GM18861 (cell line): ENCODE results near the gene DICER1.

Experiments
- ATAC-seq: cut with Tn5 transposase; IDR thresholded peaks from one replicate; pipeline ENCODE4 v1.9.1; 2021; ENCODE audit not compliant: unreplicated experiment

The DICER1 gene

DNA sequence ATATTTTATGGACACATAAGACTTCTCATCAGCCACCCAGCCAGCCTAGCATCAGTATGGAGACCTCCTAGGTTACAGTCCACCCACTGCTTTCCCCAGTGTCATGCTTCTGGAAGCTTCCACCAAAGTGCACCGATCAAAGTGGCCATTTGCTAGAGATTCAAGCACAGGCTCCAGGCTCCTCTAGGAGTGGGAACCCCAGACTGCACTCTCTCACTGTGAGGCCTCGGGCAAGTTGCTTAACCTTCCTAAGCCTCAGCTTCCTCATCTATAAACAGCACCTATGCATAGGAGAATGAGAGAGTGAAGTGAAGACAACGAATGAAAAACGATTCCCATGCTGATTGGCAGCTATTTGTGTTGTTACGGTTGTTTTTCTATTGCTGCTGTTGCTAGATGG, 94.4 kb downstream of the DICER1 start:
- no peak for ATAC-seq

DNA sequence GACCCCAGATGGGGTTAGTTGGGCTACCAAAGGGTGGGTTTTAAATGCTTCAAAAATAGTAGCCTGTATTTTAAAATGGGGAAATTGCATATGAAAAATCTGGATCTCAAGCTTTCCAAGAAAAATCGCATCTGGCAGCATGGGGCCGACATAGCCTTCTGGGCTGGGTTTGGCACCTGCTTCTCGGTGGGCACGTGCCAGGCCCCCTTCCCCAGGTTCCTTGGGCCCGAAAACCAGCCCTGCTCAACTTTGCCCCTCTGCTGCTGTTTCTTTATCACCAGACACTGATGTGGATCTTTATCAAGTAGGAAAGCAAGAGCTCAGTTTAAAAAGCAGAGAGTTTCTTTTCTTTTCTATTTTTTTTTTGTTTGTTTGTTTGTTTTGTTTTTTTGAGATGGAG, 95.1 kb downstream of the DICER1 start:
- no peak for ATAC-seq

DNA sequence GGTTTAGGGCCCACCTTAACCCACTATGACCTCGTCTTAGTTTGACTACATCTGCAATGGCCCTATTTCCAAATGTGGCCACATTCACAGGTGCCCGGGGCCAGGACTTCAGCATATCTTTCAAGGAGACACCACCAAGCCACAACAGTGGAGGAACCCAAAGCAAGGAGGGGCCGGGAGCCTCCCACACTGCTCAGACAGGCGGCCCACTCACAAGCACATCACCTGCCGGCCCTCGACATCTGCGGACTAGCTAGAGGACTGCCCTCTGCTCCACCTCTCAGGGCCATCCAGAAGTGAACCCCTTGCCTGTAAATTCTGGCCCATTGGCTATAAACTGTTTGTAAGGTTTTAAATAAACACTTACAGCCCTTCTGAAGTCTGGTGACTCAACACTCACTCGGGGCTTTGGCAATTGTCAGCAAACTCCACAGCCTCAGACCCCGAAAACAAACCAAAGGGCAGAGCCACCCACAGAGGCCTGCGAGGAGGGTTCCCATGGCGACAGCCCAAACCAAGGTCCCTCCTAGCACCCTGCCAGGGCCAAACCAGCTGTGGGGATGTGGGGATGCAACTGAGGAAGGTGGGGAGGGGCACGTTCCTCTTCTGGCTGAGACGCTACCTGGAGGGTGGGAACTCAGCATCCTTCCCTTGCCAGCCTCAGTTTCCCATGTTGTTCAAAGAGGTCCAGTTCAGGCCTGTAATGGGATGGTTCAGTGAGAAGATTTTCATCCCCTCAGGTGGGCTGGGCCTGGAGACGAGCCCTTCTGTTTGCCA, 95.8 kb downstream of the DICER1 start:
- ATAC-seq = no peak

DNA sequence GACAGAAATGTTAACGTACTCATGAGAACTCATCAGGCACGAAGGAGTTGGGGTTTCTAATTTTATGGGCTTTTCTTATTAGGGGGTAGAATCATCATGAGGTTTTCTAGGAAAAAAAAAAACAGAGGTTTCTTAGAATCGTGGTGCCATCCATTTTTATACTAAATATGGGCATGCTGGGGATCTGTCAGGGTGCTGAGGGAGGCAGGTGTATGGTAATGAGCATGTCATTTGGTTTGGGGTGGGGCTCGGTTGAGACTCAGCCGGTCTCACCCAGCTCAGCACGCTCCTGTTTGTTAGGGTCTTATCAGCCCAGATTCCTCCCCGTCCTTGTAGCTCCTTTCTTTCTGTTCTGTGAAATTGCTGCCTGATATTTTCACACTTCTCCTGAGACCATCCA, 98.2 kb downstream of the DICER1 start:
- ATAC-seq = no peak

DNA sequence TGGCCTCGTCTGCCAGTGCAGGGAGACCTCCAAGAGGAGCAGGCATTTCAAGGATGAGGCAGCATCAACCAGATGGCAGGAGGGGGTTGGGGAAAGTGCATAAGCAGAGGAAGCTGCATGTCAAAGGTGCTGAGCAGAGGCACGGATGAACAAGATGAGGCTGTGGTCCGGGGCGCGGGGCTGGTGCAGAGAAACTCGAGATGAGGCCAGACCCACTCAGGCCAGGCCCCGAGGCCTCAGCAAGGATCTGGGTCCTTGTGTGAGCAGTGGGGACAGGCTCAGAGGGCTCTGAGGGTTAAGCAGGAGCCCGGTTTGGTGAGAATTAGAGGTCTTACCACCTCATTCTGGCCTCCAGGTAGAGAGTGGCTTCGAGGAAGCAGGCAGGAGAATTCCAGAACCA, 98.8 kb downstream of the DICER1 start:
- no peak for ATAC-seq

DNA sequence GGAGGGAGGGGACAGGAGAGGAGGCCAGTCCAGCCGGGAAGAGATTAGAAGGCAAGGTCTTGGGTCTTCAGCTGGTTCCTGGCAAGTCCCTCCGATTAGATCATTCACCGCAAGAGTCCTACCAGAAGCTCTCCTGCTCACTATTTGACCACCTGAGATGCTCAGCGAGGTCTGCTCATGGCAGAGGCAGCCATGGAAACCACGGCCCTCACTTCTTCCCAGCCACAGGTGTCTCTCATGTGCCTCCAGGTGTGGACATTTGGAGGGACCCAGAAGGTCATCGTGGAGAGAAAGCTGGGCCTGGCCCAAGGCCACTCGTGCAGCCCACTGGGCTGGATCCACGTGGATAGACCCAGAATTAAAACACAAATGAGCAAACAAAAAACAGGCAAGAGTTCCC, 99.5 kb downstream of the DICER1 start:
- ATAC-seq = no peak

DNA sequence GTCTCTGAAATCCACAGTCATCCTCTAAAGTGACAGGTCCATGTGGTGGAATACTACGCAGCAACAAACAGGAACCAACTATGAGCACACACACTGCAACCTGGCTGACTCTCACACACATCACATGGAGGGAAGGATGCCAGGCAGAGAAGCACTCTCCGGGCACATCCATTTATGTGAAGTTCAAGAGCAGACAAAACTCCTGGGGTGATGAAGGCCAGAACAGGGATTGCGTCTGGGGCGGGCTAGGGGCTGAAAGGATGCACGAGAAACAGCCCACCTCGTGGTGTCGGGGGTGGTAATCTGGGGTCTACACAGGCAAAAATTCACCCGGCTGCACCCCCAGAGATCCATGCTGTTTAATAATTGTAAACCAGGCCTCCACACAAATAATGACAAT, 100.2 kb downstream of the DICER1 start:
- no peak for ATAC-seq

DNA sequence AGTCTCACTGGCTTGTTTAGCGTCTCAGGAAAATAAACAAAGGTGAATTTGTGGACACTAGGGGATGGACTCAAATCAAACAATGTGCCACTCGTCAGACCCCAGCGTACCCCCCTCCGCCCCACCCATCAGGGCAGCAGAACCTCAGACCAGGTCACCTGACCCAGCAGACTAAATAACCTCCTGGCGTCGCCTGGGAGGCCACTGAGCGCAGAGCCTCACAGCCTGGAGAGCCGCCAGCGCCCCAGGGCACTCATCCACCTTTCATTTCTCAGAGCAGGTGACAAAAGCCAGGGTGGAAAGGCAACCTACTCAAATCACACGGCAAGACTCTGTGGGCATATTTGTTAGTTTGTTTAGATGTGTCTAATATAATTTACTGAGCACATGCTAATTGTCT, 100.9 kb downstream of the DICER1 start:
- ATAC-seq = no peak

DNA sequence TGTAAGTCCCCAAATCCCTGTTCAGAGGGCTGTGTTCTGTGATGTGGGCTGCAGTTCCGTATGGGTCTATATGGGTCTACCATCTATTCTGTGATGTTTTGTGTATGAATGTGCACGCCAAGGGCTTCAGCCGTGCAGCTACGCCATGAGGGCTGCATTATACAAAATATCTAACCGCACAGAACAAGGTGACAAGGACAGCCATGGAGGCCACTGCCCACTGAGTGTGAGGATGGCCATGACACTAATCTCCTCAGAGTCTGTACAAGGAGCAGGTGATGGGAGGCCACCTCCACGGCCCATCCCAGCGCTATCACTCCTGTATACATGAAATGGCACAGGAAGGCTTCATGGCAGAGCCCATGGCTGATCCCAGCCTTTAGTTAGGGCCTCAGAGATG, 102.0 kb downstream of the DICER1 start:
- no peak for ATAC-seq

DNA sequence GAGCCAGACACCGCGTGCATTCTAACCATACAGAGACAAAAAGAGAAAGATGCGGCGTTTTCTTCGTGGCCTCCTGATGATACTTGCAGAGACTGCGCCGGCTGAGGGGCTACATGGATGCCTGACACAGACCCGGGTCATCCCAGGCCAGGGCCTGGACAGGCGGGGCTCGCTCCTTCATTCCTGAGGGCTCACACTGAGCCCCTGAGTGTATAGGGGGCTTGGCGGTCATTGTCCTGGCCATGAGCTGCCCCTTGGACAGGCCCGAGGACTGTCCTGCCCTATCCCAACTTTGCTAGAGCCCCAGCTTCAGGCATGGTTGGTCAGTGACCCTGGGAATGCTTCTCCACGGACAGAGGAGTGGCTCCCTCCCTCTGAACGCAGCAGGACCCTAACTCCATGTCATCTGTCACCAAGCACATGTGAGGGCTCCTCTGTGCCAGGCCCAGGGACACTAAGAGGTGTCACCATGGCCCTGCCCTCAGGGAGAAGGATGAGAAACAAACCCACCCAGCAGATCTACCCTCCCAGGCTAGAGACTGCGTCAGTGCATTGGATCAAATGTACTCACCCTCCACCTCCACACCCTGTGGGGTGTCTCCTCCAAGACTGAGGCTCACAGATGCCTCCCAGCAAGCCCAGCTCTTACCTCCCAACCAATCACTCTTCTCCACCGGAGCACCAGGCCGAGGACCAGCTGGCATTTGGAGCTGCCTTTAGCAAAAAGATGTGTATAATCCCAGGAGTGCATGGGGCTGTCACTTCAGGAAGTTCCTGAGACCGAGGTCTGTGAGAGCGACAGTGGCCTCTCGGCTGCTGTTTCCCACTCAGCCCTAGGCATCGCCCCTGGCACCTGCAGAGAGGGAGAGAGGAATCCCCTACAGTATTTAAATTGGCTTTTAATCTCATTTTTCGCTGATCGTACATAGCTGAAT, 102.7 kb downstream of the DICER1 start:
- no peak for ATAC-seq

DNA sequence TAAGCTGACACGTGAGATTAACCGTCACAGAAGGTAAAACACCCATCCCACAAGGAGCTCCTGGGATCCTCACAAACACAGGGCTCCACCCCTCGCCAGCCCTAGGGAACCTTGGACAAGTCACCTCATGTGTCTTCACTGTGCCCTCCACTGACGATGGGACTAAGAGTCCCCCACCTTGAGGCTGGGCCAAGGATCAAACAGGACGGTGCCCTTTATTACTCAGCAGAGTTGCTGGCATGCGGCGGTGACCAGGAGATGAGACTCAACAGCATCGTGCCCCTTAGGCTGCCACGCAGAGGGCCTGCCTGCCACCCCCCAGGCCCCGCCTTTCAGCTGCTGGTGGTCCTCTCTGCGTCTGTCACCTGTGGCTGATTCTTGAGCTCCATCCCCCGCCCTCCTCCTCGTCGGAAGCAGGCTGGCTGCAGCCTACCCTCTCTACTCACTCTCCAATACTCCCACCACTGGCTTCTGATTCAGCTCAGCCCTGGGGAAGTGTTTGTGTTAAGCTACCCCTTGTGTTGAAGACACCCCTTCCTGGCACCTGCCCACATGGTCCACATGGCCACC, 105.2 kb downstream of the DICER1 start:
- ATAC-seq = no peak

DNA sequence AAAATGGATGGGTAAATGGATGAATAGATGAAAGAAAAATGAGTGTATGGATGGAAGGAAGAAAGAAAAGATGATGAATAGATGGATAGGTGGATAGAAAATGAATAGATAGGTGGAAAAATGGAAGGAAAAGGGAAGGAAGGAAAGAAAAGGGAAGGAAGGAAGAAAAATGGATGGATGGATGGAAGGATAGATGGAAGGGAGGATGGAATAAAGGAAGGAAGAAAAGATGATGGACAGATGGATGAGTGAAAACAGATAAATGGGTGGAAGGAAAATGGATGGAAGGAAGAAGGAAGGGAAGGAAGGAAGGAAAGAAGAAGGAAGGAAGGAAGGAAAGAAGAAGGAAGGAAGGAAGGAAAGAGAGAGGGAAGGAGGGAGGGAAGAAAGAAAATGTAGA, 107.4 kb downstream of the DICER1 start:
- ATAC-seq = no peak

DNA sequence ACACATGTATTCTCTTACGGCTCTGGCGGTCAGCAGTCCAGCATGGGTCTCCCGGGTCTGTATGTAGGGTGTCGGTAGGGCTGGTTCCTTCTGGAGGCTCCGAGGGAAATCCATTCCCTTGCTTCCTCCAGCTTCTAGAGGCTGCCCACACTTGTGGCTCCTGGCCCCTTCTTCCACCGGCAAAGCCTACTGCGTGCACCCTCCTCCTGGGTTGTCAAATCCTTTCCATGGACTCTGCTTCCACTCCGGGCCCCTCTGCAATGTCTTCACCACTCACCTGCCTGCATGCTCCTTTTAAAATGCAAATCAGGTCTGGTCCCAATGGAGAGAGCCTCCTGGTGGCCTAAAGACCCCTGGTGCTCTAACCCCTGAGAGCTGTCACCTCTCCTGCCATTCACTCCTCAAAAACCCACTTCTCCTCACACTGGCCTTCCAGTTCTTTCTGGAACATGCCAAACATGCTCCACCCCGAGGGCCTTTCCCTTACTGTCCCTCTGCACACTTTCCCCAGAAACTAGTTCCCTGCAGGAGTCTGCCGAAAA, 108.5 kb downstream of the DICER1 start:
- ATAC-seq = no peak

DNA sequence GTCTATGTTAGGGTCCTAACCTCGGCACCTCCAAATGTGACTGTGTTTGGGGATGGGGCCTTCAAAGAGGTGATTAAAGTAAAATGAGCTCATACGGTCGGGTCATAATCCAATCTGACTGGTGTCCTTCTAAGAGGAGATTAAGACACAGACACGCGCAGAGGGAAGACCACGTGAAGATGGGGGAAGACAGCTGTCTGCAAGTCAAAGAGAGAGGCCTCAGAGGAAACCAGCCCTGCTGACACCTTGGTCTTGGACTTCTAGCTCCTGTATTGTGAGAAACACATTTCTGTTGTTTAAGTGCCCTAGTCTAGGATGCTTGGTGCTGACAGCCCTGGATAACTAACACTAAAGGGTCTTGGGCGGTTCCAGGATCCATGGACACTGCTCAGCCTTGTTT, 109.6 kb downstream of the DICER1 start:
- ATAC-seq = no peak

DNA sequence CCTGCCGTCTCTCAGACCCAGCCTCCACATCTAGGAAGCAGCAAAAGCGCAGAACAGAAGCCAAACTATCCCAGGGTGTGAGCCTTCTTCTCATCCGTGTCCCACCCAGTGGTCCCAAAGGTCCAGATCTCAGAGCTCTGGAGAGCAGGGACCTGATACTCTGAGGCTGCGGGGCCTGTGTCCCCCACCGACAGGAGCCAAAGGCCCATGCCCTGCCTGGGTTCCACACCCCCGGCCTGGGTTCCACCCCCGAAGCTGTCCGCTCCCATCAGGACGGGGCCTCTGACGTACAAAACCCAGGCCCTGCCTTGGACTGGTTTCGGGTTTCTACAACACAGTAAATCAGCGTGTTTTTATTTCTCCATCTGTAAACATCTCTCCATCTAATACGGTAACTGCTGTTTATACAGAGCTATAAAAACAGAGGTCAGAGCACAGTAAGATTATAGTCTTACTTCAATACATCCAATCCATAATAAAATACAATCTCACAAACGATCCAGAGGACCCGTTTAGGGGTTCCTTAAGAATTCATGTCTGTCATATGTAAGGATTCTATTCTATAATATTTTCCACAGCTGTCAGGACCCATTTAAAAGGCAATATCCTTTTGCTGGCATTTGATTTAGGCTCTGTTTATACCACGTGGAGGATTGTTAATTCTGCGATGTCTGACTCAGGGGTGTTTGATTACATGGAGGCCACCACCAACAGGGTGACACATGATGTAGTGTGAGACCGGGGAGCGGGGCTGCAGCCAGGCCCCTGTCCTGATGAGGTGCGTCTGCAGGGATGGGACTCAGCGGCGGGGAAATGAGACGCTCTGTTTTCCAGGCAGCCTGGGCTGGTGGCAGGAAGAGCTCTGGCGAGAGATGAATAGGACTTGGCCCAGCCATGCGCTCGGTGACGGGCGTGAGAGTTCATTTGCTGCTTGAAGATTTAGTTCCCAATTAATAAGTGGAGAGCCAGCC, 110.3 kb downstream of the DICER1 start:
- ATAC-seq = no peak

DNA sequence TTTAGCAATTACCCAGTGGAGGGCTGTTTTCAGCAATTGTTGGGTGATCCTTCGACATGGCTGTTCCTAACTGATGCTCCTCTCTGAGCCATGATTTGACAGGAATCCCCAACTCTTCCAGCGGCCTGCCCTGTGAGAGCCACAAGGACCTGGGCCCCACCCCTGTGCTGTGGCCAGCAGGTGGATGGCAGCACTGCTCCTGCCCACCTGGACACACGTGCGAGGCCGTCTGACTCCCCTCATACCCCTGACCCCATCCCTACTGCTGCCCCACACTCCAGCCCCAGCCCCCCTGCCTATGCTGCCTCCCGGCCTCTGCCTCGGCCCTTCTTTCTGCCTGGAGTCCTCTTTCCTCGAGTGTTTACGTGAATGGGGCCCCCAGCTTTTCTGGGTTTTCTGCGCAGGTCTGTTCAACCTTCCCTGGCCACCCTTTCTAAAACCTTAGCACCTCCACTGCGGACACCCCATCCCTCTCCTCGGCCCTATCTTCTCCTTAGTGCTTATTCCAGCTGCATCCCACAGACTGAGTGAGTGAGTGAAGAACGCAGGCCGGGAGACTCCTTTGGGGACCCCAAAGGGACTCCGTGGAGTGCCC, 111.4 kb downstream of the DICER1 start:
- no peak for ATAC-seq

DNA sequence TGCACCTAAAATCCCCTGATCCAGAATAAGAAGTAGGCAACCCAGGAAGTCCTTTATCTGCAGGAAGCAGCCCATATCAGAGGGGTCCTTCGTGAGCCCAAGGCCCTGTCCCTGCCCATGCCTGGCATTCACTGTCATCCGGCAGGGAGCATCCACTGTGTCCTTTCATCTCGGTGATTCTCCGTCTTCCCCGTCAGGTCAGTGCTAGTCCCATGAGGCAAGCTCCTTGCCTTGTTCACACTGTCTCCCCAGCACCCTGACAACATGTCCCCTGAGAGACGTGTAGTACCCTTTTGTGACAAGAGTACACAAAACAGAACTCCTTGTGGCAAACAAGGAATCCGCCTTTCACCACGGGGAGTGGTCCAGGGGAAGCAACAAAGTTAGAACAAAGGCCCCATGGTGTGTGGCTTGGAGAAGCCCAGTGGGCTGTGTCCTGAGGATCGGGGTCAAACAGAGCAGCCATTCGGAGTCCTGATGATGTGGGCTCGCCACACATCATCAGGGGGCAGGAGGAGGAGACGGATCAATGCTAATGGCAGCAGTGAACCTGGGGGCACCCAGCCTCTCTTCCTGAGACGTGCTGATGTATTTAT, 112.1 kb downstream of the DICER1 start:
- no peak for ATAC-seq

DNA sequence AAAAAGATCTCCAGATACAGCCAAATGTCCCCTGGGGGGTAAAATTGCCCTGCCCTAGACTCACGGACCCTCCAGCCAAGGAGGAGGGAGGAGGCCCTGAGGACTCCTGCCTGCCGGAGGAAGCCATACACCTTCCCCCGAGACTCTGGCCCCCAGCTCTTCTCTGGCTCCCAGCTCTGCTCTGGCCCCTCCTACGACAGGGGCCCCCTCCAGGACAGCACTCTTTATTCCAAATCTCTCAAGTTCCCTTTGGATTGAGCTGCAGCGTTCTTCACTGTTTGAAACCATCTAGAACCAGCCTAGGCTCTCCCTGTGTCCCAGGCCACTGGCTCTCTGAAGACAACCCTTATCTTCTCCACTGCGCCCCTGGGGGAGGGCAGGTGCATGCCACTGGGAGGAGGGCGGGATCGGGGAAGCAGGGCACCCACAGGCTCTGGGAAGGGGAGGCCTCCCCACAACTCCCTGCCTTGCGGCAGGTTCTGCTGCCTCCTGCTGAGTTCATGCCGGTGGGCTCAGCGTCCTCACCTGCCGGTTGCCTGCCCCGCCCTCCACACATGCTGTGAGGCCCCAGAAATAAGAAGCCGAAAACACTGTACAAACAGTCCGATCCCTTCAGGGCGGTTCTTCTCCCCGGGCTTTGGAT, 112.7 kb downstream of the DICER1 start:
- ATAC-seq = no peak
